Measurements from ENCODE around the gene PUS1.
A peak's percentile ranks its signal among the peaks of the same experiment; 100 is the strongest.

Gene PUS1

GRCh38 chr12:131928080-131928710, 881 bp upstream of the PUS1 start:
- DNase-seq (ENCODE audit: low spot score) (no peak), ATAC-seq (ENCODE audit: low read depth) (no peak; the same call in 2 of the 3 replicates)
- H3K27ac ChIP-seq (ENCODE audit: poor library complexity, severe bottlenecking) = peak overlapping the region; percentile 40
- TF ChIP-seq, protein P1, sequence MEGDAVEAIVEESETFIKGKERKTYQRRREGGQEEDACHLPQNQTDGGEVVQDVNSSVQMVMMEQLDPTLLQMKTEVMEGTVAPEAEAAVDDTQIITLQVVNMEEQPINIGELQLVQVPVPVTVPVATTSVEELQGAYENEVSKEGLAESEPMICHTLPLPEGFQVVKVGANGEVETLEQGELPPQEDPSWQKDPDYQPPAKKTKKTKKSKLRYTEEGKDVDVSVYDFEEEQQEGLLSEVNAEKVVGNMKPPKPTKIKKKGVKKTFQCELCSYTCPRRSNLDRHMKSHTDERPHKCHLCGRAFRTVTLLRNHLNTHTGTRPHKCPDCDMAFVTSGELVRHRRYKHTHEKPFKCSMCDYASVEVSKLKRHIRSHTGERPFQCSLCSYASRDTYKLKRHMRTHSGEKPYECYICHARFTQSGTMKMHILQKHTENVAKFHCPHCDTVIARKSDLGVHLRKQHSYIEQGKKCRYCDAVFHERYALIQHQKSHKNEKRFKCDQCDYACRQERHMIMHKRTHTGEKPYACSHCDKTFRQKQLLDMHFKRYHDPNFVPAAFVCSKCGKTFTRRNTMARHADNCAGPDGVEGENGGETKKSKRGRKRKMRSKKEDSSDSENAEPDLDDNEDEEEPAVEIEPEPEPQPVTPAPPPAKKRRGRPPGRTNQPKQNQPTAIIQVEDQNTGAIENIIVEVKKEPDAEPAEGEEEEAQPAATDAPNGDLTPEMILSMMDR (IDR thresholded peaks at IDR 0.05; ENCODE audit: poor library complexity, severe bottlenecking) = no peak
- peaks cover 28% of the 10 kb centered on the region for H3K36me3 ChIP-seq (ENCODE audit: low read depth)
- H3K4me3 ChIP-seq (ENCODE audit: severe bottlenecking) = peak overlapping the region; percentile 91
- no peaks in the 10 kb centered on the region for H3K9me3 ChIP-seq (ENCODE audit: severe bottlenecking)
- no peaks in the 10 kb centered on the region for H3K27me3 ChIP-seq (ENCODE audit: insufficient read depth, poor library complexity, severe bottlenecking)
- peaks cover 3% of the 10 kb centered on the region for H3K4me1 ChIP-seq (ENCODE audit: insufficient read depth, poor library complexity, severe bottlenecking)

DNA sequence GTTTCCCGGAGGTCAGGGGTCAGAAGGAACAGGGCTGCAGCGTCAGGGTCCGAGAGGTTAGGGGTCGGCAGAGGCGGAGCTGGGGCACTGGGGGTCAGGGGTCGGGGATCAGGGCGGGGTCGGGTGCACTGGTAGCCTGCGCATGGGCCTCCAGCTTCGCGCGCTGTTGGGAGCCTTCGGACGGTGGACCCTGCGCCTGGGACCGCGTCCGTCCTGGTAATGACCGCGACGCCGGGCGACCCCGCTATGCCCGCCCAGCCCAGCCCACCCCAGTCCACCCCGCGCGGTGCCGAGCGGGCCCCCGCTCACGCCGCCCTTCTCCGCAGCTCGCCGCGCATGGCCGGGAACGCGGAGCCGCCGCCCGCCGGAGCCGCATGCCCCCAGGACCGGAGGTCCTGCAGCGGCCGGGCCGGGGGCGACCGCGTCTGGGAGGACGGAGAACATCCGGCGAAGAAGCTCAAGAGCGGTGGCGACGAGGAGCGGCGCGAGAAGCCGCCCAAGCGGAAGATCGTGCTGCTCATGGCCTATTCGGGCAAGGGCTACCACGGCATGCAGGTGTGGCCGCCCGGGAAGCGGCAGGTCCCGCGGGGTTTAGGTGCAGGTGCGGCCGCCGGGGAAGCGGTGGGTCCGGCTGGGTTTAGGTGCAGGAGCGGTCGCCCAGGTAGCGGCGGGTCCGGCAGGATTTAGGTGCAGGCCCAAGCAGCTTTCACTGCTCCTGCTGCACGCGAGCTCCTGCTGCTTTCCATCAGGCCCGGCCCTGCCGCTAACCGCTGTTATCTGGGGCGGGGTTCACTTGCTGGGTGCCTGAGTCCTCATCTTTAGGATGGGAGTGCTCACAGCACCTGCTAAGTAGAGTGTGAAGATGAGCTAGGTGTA, 743 bp downstream of the PUS1 start:
- Histone ChIP-seq H3K9me3 (ENCODE audit: severe bottlenecking) (no peaks in the 10 kb centered on the region), H3K4me1 (ENCODE audit: insufficient read depth, poor library complexity, severe bottlenecking) (peaks cover 3% of the 10 kb centered on the region), H3K27me3 (ENCODE audit: insufficient read depth, poor library complexity, severe bottlenecking) (no peaks in the 10 kb centered on the region), H3K36me3 (ENCODE audit: low read depth) (peaks cover 45% of the 10 kb centered on the region), H3K4me3 (ENCODE audit: severe bottlenecking) (peak overlapping the region; percentile 91), H3K27ac (ENCODE audit: poor library complexity, severe bottlenecking) (peak overlapping the region; percentile 40)
- peak; percentile 69 for DNase-seq (ENCODE audit: low spot score)
- peak; percentile 40 for ATAC-seq (ENCODE audit: low read depth)
- TF ChIP-seq, protein P1 (IDR thresholded peaks at IDR 0.05; ENCODE audit: poor library complexity, severe bottlenecking) = no peak

- TF ChIP-seq, protein P1 (IDR thresholded peaks at IDR 0.05; ENCODE audit: poor library complexity, severe bottlenecking) = no peak
- no peak for DNase-seq (ENCODE audit: low spot score)
Observed at GRCh38 chr12:131930510-131930909, 1.4 kb downstream of the PUS1 start.

DNA sequence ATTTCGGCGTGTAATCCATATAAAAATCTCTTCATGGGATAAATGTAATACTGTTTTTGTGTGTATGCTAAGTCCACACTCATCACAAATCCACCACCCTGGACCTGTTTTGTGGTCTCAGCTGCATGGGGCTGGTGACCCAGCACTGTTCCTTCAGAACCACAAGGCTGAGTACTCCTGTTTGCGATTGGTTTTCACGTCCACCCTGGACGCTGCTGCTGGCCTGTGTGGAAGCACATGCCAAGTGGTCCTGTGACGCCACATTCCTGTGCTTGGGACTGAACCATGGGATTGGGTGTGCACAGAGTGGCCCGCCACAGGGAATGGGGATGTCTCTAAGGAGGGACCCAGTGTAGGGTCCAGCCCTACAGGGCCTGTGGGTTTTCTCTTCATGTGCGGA, 4.3 kb downstream of the PUS1 start:
- Histone ChIP-seq H3K9me3 (ENCODE audit: severe bottlenecking) (no peaks in the 10 kb centered on the region), H3K27ac (ENCODE audit: poor library complexity, severe bottlenecking) (no peak overlapping the region), H3K27me3 (ENCODE audit: insufficient read depth, poor library complexity, severe bottlenecking) (no peaks in the 10 kb centered on the region), H3K36me3 (ENCODE audit: low read depth) (peaks cover 63% of the 10 kb centered on the region), H3K4me1 (ENCODE audit: insufficient read depth, poor library complexity, severe bottlenecking) (peaks cover 3% of the 10 kb centered on the region), H3K4me3 (ENCODE audit: severe bottlenecking) (no peak overlapping the region)
- ATAC-seq (ENCODE audit: low read depth) (no peak), DNase-seq (ENCODE audit: low spot score) (no peak)
- TF ChIP-seq, protein P1 (IDR thresholded peaks at IDR 0.05; ENCODE audit: poor library complexity, severe bottlenecking) = no peak

More at GRCh38 chr12:131930510-131930909, 1.4 kb downstream of the PUS1 start:
- H3K27me3 ChIP-seq (ENCODE audit: insufficient read depth, poor library complexity, severe bottlenecking) = no peaks in the 10 kb centered on the region
- peak overlapping the region; percentile 91 for H3K4me3 ChIP-seq (ENCODE audit: severe bottlenecking)
- H3K4me1 ChIP-seq (ENCODE audit: insufficient read depth, poor library complexity, severe bottlenecking) = peaks cover 3% of the 10 kb centered on the region
- ATAC-seq (ENCODE audit: low read depth) = no peak
- peak overlapping the region; percentile 40 for H3K27ac ChIP-seq (ENCODE audit: poor library complexity, severe bottlenecking)
- peaks cover 48% of the 10 kb centered on the region for H3K36me3 ChIP-seq (ENCODE audit: low read depth)
- H3K9me3 ChIP-seq (ENCODE audit: severe bottlenecking) = no peaks in the 10 kb centered on the region

Measured in RWPE2 (cell line).